Liver (tissue), 3 donors: Measurements from ENCODE around the gene KIF18B.

Experiments
- SP1 ChIP-seq: IDR thresholded peaks from 2 replicates; pipeline ENCODE4 v1.6.1; 2018; ENCODE audit warnings: antibody characterized with exemption, mild to moderate bottlenecking
- TF ChIP-seq, protein P1 (sequence below): fragments of 150-350 bp; IDR thresholded peaks from 2 replicates; pipeline ENCODE4 v1.5.1; 2017; ENCODE audit warnings: improper control_type of control experiment, low read depth, low read length; ENCODE audit not compliant: missing input control
- TF ChIP-seq, protein P2 (sequence below): IDR thresholded peaks from 2 replicates; pipeline ENCODE4 v1.6.1; 2016; ENCODE audit warnings: antibody characterized with exemption
- donor health status: healthy.
- donor health status: healthy.

DNA sequence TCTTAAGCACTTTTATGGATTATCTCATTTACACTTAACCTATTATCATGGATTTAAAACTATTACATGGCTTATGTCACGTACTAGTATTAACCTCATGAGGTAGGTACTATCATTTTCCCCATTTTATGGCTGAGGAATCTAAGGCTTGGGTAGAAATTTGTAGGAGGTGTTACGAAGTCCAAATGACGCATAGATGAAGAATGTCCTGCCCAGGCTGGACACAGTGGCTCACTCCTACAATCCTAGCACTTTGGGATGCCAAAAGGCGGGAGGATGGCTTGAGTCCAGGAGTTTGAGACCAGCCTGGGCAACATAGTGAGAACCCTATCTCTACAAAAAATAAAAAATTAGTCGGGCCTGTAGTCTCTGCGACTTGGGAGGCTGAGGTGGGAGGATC is 25.4 kb upstream of the KIF18B start:
- TF ChIP-seq, protein P1, sequence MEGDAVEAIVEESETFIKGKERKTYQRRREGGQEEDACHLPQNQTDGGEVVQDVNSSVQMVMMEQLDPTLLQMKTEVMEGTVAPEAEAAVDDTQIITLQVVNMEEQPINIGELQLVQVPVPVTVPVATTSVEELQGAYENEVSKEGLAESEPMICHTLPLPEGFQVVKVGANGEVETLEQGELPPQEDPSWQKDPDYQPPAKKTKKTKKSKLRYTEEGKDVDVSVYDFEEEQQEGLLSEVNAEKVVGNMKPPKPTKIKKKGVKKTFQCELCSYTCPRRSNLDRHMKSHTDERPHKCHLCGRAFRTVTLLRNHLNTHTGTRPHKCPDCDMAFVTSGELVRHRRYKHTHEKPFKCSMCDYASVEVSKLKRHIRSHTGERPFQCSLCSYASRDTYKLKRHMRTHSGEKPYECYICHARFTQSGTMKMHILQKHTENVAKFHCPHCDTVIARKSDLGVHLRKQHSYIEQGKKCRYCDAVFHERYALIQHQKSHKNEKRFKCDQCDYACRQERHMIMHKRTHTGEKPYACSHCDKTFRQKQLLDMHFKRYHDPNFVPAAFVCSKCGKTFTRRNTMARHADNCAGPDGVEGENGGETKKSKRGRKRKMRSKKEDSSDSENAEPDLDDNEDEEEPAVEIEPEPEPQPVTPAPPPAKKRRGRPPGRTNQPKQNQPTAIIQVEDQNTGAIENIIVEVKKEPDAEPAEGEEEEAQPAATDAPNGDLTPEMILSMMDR = no peak
- TF ChIP-seq, protein P2, sequence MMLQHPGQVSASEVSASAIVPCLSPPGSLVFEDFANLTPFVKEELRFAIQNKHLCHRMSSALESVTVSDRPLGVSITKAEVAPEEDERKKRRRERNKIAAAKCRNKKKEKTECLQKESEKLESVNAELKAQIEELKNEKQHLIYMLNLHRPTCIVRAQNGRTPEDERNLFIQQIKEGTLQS = no peak
- TF ChIP-seq SP1 = no peak
